Upper lobe of left lung (tissue), 4 donors: ENCODE results near the gene TTF2.
A peak's percentile ranks its signal among the peaks of the same experiment; 100 is the strongest.

Source experiments
- CTCF ChIP-seq, 6 experiments: fragments of 450-650 bp in 4 of 6; fragments of 200-600 bp in 2 of 6; sonication (generic) in 2 of 6; IDR thresholded peaks; one replicate each; pipeline ENCODE4 v1.5.1; 2016 to 2019; ENCODE audit warnings: antibody characterized with exemption in 6 of 6
- EP300 ChIP-seq, 4 donors: sonication (generic); formaldehyde crosslinking; IDR thresholded peaks; one replicate each; pipeline ENCODE4 v1.5.1; 2017; ENCODE audit warnings: antibody characterized with exemption in 4 of 4, control low read depth in 2 of 4
- POLR2A ChIP-seq, 4 donors: fragments of 450-650 bp; IDR thresholded peaks; one replicate each; pipeline ENCODE4 v1.5.1; 2016 to 2017; ENCODE audit warnings: antibody characterized with exemption in 4 of 4, mild to moderate bottlenecking in 2 of 4
- POLR2AphosphoS5 ChIP-seq, 2 donors: sonication (generic); formaldehyde crosslinking; IDR thresholded peaks; one replicate each; pipeline ENCODE4 v1.5.1; 2017; ENCODE audit warnings: antibody characterized with exemption in 2 of 2

- no peak for TF ChIP-seq CTCF (IDR thresholded peaks at IDR 0.05)
- TF ChIP-seq POLR2A (IDR thresholded peaks at IDR 0.05) = no peak
- TF ChIP-seq POLR2AphosphoS5 (IDR thresholded peaks at IDR 0.05) = peak in 1 of 2 donors; percentile 17
- TF ChIP-seq EP300 (IDR thresholded peaks at IDR 0.05) = peak in 1 of 4 donors; percentile 73
Measured at GRCh38 chr1:117127795-117128194, 67.7 kb downstream of the TTF2 start.
